BJ (cell line): ENCODE results near the gene MLPH. TPM values are rescaled to one million over a fixed set of nuclear protein-coding genes. Genes with fewer than 3 reads are reported as not detected.

Source experiments
- CTCF ChIA-PET: fragments of 350-600 bp; formaldehyde crosslinking; extraction: SDS; loops from one replicate; lab custom pipeline; 2021; ENCODE audit warnings: antibody characterized with exemption, inconsistent platforms; lab: Yijun Ruan, JAX
- POLR2A ChIA-PET: fragments of 300-600 bp; sonication (Branson Sonifier 250); formaldehyde crosslinking; extraction: SDS; loops from one replicate; lab custom pipeline; 2021; ENCODE audit warnings: antibody characterized with exemption; lab: Charles Lee
- DNase-seq: peaks from one replicate; pipeline ENCODE4 v3.0.0-alpha.2; 2011; ENCODE audit warnings: low read depth
- H3K27me3 ChIP-seq: 2 replicates; pipeline ENCODE4 v1.6.0; 2011; ENCODE audit warnings: low read length; ENCODE audit not compliant: control insufficient read depth, insufficient read depth
- H3K36me3 ChIP-seq: 2 replicates; pipeline ENCODE4 v1.5.1; 2011; ENCODE audit warnings: low read length; ENCODE audit not compliant: control insufficient read depth, insufficient read depth
- H3K4me3 ChIP-seq: 2 replicates; pipeline ENCODE4 v1.5.1; 2011; ENCODE audit warnings: low read depth, mild to moderate bottlenecking, control low read depth, low read length
- CTCF ChIP-seq: IDR thresholded peaks from 2 replicates; pipeline ENCODE4 v1.5.1; 2011; ENCODE audit warnings: low read depth, mild to moderate bottlenecking, control low read depth, inconsistent platforms, low read length, moderate library complexity; ENCODE audit not compliant: insufficient read depth
- polyA plus RNA-seq: library from polyadenylated mRNA; depleted of rRNA; stranded (reverse); fragments of >200 nt; gene quantifications from 2 replicates; pipeline ENCODE4 v1.2.3, GENCODE V29; 2011

The MLPH gene
- polyA plus RNA-seq, 1 experiment: 18.5 TPM

- DNase-seq: no peak
- ChIA-PET POLR2A (no interaction called here), CTCF (interaction anchor here (1.0 to 5.2 kb wide), 3 partner anchors 18 to 26 kb away, joined by 3 to 51 read pairs (median 3); no protein-coding TSS in a partner anchor)
- no peak for TF ChIP-seq CTCF
- no peak overlapping the region for H3K4me3 ChIP-seq
- no peaks in the 10 kb centered on the region for H3K27me3 ChIP-seq
- H3K36me3 ChIP-seq: no peaks in the 10 kb centered on the region
Measured at GRCh38 chr2:237447496-237447895, 39.6 kb upstream of the MLPH start.

- ChIA-PET CTCF (interaction anchor here (1.0 to 5.2 kb wide), 4 partner anchors 17 to 34 kb away, joined by 3 to 51 read pairs (median 3); partner anchors contain the start of gene COL6A3), POLR2A (no interaction called here)
- Histone ChIP-seq H3K27me3 (no peaks in the 10 kb centered on the region), H3K4me3 (no peak overlapping the region), H3K36me3 (no peaks in the 10 kb centered on the region)
- no peak for DNase-seq
- no peak for TF ChIP-seq CTCF
Measured at GRCh38 chr2:237448171-237448570, 38.9 kb upstream of the MLPH start.

GRCh38 chr2:237448626-237449025, 38.4 kb upstream of the MLPH start:
- ChIA-PET POLR2A (no interaction called here), CTCF (interaction anchor here (1.0 to 5.2 kb wide), 3 partner anchors 23 to 34 kb away, joined by 3 to 51 read pairs (median 3); partner anchors contain the start of gene COL6A3)
- TF ChIP-seq CTCF: no peak
- Histone ChIP-seq H3K27me3 (no peaks in the 10 kb centered on the region), H3K36me3 (no peaks in the 10 kb centered on the region), H3K4me3 (no peak overlapping the region)
- DNase-seq: no peak

- CTCF ChIA-PET: interaction anchor here (1.7 to 5.3 kb wide), 4 partner anchors 10 to 28 kb away, joined by 5 to 51 read pairs (median 20); no protein-coding TSS in a partner anchor
Measured at GRCh38 chr2:237449193-237449881, 37.7 kb upstream of the MLPH start.

More at GRCh38 chr2:237449193-237449881, 37.7 kb upstream of the MLPH start:
- no peak for DNase-seq
- POLR2A ChIA-PET: no interaction called here
- H3K4me3 ChIP-seq: no peak overlapping the region
- TF ChIP-seq CTCF: no peak
- no peaks in the 10 kb centered on the region for H3K27me3 ChIP-seq
- H3K36me3 ChIP-seq: no peaks in the 10 kb centered on the region
